ENCODE data around the gene HPCAL1. TPM values are rescaled to one million over a fixed set of nuclear protein-coding genes. Genes with fewer than 3 reads are reported as not detected.

HPCAL1 gene
- total RNA-seq, 2 experiments from 2014 or later: 100 to 105 TPM

DNA sequence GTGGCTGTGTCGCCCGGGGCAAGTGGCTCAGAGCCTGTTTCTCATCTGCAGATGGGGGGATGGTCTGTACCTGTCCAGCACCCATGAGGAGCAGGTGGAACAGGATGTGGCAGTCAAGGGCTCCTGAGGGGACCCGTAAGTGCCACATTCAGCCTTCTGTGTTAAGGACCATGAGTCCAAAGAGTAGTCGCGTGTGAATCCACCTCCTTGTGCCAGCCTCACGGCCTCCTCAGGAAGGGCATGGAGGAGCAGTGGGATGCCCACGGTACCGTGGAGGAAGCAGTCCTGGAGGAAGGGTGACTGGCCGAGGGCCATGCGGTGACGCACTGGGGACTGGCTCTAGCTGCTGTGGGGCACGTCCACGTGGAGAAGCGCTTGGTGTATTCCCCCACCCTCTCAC lies 84.3 kb downstream of the HPCAL1 start:
- no peak overlapping the region for H3K27ac Mint-ChIP-seq

DNA sequence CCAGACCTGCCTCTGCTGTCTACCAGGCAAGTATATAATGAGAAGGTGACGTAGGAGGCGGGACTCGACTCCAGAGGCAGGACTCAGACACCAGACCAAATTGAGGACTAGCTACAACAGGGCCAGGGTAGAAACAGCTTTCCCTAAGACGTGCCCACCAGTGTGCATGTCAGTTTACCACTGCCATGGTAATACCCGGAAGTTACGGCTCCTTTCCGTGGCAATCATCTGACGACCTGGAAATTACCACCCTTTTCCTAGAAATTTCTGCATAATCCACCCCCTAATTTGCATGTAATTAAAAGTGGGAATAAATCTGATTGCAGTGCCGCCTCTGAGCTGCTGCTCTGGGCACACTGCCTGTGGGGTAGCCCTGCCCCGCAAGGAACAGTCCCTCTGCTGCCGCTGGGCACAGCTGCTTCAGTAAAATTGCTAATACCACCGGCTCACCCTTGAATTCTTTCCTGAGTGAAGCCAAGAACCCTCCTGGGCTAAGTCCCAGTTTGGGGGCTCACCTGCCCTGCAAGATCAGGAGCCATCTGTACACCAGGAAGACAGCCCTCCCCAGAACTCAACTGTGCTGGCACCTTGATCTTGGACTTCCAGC lies 86.4 kb downstream of the HPCAL1 start:
- Mint-ChIP-seq H3K36me3 (peaks cover 10% of the 10 kb centered on the region), H3K27ac (peak overlapping the region; percentile 42), H3K9me3 (no peaks in the 10 kb centered on the region), H3K27me3 (no peaks in the 10 kb centered on the region), H3K4me1 (peaks cover 63% of the 10 kb centered on the region), H3K4me3 (no peak overlapping the region)
- no peak for DNase-seq

More for the DNA sequence above, 84.3 kb downstream of the HPCAL1 start:
- no peaks in the 10 kb centered on the region for H3K9me3 Mint-ChIP-seq
- no peak overlapping the region for H3K4me3 Mint-ChIP-seq
- no peaks in the 10 kb centered on the region for H3K27me3 Mint-ChIP-seq
- peaks cover 10% of the 10 kb centered on the region for H3K36me3 Mint-ChIP-seq
- DNase-seq: no peak
- H3K4me1 Mint-ChIP-seq: peaks cover 72% of the 10 kb centered on the region

DNA sequence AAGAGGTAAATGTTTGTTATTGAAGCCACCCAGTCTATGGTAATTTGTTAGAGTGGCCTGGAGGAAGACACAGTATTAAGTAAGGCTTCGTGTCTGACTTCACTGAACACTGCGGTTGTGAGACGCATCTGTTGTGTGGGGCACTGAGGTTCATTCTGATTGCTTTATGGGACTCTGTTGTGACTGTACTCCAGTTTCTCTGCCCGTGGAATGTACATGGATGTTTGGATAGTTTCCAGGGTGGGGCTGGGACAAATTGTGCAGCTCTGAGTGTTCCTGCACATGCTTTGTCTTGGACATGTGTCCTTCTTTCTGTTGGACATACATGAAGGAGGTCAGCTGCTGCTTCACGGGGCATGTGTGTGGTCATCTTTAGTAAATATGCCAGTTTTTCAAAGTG lies 86.9 kb downstream of the HPCAL1 start:
- H3K4me1 Mint-ChIP-seq: peaks cover 58% of the 10 kb centered on the region
- H3K36me3 Mint-ChIP-seq: peaks cover 9% of the 10 kb centered on the region
- H3K9me3 Mint-ChIP-seq: no peaks in the 10 kb centered on the region
- no peak for DNase-seq
- H3K27me3 Mint-ChIP-seq: no peaks in the 10 kb centered on the region
- peak overlapping the region; percentile 42 for H3K27ac Mint-ChIP-seq
- H3K4me3 Mint-ChIP-seq: no peak overlapping the region

GRCh38 chr2:10390369-10390801 lies 87.7 kb downstream of the HPCAL1 start:
- H3K27me3 Mint-ChIP-seq: no peaks in the 10 kb centered on the region
- H3K9me3 Mint-ChIP-seq: no peaks in the 10 kb centered on the region
- H3K36me3 Mint-ChIP-seq: peaks cover 9% of the 10 kb centered on the region
- H3K4me1 Mint-ChIP-seq: peaks cover 57% of the 10 kb centered on the region
- H3K4me3 Mint-ChIP-seq: no peak overlapping the region
- no peak for DNase-seq
- H3K27ac Mint-ChIP-seq: no peak overlapping the region

DNA sequence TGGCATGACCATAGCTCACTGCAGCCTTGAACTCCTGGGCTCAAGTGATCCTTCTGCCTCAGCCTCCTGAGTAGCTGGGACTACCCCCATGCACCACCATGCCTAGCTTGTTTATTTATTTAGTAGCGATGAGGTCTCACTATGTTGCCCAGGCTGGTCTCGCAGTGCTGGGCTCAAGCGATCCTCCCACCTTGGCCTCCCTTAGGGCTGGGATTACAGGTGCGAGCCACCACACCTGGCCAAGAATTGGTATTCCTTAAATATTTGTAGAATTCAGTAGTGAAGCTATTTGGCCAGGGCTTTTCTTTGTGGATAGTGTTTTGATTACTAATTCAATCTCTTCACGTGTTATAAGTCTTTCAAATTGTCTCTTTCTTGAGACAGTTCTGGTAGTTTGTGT lies 89.4 kb downstream of the HPCAL1 start:
- H3K27ac Mint-ChIP-seq: no peak overlapping the region
- H3K4me1 Mint-ChIP-seq: peaks cover 44% of the 10 kb centered on the region
- H3K27me3 Mint-ChIP-seq: no peaks in the 10 kb centered on the region
- peaks cover 9% of the 10 kb centered on the region for H3K36me3 Mint-ChIP-seq
- H3K9me3 Mint-ChIP-seq: no peaks in the 10 kb centered on the region
- no peak overlapping the region for H3K4me3 Mint-ChIP-seq
- DNase-seq: no peak

DNA sequence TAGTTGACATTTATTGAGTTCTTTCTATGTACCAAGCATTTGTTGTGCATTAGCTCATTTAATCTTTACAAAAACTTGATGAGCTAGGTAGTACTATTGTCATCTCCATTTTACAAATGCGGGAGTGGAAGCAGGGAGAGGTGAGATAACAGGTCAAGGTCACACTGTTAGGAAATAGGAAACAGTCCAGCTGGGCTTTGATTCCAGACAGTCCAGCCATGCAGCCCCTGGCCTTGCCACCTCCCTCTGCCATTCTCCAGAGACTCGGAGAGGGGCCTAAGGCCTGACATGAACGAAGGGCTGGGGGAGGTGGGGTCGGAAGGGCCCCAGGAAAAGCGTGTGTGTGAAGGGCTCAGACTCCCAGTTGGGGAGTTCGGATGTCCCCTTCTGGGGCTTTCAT lies 89.8 kb downstream of the HPCAL1 start:
- DNase-seq: no peak
- Mint-ChIP-seq H3K27me3 (no peaks in the 10 kb centered on the region), H3K27ac (no peak overlapping the region), H3K36me3 (peaks cover 7% of the 10 kb centered on the region), H3K9me3 (no peaks in the 10 kb centered on the region), H3K4me1 (peaks cover 41% of the 10 kb centered on the region), H3K4me3 (no peak overlapping the region)

- Mint-ChIP-seq H3K36me3 (peaks cover 10% of the 10 kb centered on the region), H3K9me3 (no peaks in the 10 kb centered on the region), H3K4me3 (no peak overlapping the region), H3K27me3 (no peaks in the 10 kb centered on the region), H3K4me1 (peaks cover 40% of the 10 kb centered on the region), H3K27ac (peak overlapping the region; percentile 23)
- DNase-seq: no peak
These were observed 90.4 kb downstream of the HPCAL1 start for GRCh38 chr2:10392951-10393639.

DNA sequence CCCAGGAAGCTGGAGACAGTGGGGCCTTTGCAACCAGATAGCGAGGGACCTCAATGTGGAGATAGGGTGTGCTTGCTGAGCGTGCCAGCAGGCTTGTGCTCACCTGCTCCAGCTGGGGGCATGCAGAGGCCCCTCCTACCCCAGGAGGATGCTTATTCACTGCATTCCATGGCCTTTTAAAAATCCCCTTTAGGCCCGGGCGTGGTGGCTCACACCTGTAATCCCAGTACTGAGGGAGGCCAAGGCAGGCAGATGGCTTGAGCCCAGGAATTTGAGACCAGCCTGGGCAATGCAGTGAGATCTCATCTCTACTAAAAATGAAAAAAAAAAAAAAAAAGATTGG lies 90.9 kb downstream of the HPCAL1 start:
- H3K27ac Mint-ChIP-seq: peak overlapping the region; percentile 23
- H3K9me3 Mint-ChIP-seq: peaks cover under 1% of the 10 kb centered on the region
- no peak for DNase-seq
- peaks cover 35% of the 10 kb centered on the region for H3K4me1 Mint-ChIP-seq
- no peak overlapping the region for H3K4me3 Mint-ChIP-seq
- H3K27me3 Mint-ChIP-seq: no peaks in the 10 kb centered on the region
- peaks cover 11% of the 10 kb centered on the region for H3K36me3 Mint-ChIP-seq

DNA sequence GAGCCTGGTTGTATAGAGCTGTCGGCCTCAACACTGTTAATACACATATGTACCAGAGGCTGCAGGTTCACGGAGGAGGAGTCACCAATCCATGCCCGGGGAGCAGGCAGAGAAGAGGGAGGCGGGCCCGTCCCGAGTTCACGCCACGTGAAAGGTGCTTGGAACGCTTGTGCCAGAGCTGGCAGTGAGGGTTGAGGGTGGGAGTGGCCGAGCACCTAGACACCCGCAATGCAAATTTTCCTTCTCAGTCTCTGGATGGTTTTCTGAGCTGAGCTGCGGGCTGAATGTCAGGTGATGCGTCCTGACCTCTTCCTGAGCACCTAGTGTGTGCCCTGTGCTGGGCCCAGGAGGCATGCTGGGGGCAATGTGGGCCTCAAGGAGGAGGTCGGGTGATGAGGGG lies 93.2 kb downstream of the HPCAL1 start:
- H3K9me3 Mint-ChIP-seq: peaks cover 3% of the 10 kb centered on the region
- DNase-seq: no peak
- H3K4me3 Mint-ChIP-seq: no peak overlapping the region
- H3K27me3 Mint-ChIP-seq: no peaks in the 10 kb centered on the region
- peak overlapping the region; percentile 46 for H3K27ac Mint-ChIP-seq
- H3K4me1 Mint-ChIP-seq: peaks cover 30% of the 10 kb centered on the region
- H3K36me3 Mint-ChIP-seq: peaks cover 27% of the 10 kb centered on the region

- Mint-ChIP-seq H3K27ac (peak overlapping the region; percentile 31), H3K36me3 (peaks cover 33% of the 10 kb centered on the region), H3K9me3 (peaks cover 3% of the 10 kb centered on the region), H3K4me1 (peaks cover 36% of the 10 kb centered on the region), H3K27me3 (no peaks in the 10 kb centered on the region), H3K4me3 (no peak overlapping the region)
- no peak for DNase-seq
These were observed 93.8 kb downstream of the HPCAL1 start for GRCh38 chr2:10396464-10396863.

- H3K4me1 Mint-ChIP-seq: peaks cover 35% of the 10 kb centered on the region
- peaks cover 3% of the 10 kb centered on the region for H3K9me3 Mint-ChIP-seq
- DNase-seq: no peak
- peaks cover 36% of the 10 kb centered on the region for H3K36me3 Mint-ChIP-seq
- peak overlapping the region; percentile 16 for H3K27ac Mint-ChIP-seq
- H3K4me3 Mint-ChIP-seq: no peak overlapping the region
- H3K27me3 Mint-ChIP-seq: no peaks in the 10 kb centered on the region
These were observed 94.7 kb downstream of the HPCAL1 start for GRCh38 chr2:10397297-10397875.

DNA sequence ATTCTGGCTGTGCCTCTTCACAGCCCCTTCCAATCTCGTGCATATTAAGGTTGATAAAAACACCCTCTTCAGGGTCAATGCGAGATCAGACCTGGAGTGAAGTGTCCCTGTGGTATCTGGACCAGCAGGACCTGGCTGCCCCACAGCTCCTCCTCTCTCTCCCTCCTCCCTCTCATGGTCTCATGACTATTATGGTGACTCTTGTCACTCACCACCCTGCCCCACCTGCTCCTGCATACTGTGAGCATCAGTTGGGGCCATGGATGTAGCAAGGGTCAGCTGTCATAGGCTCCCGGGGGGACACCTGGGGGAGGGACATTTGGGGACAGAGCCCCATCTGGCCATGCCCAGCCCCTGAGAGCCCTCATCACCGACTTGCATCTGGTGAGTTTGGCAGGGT lies 95.2 kb downstream of the HPCAL1 start:
- H3K4me3 Mint-ChIP-seq: no peak overlapping the region
- H3K27me3 Mint-ChIP-seq: no peaks in the 10 kb centered on the region
- H3K36me3 Mint-ChIP-seq: peaks cover 36% of the 10 kb centered on the region
- DNase-seq: no peak
- H3K4me1 Mint-ChIP-seq: peaks cover 32% of the 10 kb centered on the region
- H3K27ac Mint-ChIP-seq: peak overlapping the region; percentile 5
- peaks cover 3% of the 10 kb centered on the region for H3K9me3 Mint-ChIP-seq

DNA sequence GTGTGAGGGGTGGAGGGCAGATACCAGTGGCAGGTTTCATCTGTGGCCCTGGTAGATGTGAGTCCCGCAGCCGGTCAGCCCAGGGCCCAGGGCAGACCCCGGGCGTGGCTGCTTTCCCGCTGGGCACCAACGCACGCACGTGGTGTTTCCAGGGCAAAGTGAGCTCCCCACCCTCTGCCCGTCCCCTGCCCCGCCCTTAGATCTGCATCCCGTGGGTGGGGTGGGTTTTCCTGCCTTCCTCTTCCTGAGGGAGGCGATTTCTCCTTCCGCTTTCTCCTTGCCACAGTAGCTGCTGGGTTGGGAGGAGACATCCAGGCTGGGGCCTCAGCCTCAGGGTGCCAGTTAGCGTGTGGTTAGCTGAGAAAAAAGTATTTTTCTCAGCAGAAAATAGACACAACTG lies 95.8 kb downstream of the HPCAL1 start:
- DNase-seq: no peak
- no peaks in the 10 kb centered on the region for H3K27me3 Mint-ChIP-seq
- no peak overlapping the region for H3K4me3 Mint-ChIP-seq
- H3K4me1 Mint-ChIP-seq: peaks cover 28% of the 10 kb centered on the region
- H3K9me3 Mint-ChIP-seq: peaks cover 3% of the 10 kb centered on the region
- H3K27ac Mint-ChIP-seq: peak overlapping the region; percentile 35
- H3K36me3 Mint-ChIP-seq: peaks cover 36% of the 10 kb centered on the region

DNA sequence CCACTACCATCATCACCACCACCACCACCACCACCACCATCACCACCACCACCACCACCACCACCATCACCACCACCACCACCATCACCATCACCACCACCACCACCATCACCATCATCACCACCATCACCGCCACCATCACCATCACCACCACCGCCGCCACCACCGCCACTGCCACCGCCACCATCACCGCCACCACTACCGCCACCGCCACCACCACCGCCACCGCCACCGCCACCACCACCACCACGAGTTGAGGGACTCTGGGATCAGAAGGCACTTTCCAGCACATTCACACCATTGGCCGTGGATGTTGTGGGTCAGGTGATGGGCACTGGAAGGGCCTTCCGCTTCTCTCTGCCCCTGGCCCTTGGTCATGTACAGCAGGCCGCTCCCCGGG lies 96.7 kb downstream of the HPCAL1 start:
- H3K4me3 Mint-ChIP-seq: no peak overlapping the region
- peaks cover 3% of the 10 kb centered on the region for H3K9me3 Mint-ChIP-seq
- peaks cover 31% of the 10 kb centered on the region for H3K4me1 Mint-ChIP-seq
- no peak for DNase-seq
- H3K27me3 Mint-ChIP-seq: no peaks in the 10 kb centered on the region
- peaks cover 37% of the 10 kb centered on the region for H3K36me3 Mint-ChIP-seq
- H3K27ac Mint-ChIP-seq: peak overlapping the region; percentile 80

DNA sequence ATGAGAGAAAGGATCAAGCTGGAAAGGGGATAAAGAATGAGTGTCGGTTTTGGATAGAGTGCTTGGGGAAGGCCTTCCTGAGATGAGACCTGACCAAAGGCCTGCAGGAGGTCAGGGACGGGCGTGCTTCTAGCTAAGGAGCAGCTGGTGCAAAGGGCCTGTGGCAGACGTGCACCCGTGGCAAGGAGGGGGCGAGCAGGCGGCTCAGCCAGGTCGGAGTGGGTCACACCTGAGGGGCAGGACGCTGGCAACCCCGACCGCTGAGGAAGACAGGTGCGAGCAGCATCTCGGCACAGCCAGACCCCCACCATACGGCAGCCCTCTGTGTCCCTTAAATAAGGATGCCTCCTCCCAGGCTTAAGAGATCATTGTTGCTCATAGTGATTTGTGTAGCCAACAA lies 97.3 kb downstream of the HPCAL1 start:
- peaks cover 38% of the 10 kb centered on the region for H3K36me3 Mint-ChIP-seq
- H3K27ac Mint-ChIP-seq: peak overlapping the region; percentile 80
- peak overlapping the region; percentile 40 for H3K4me3 Mint-ChIP-seq
- peaks cover 30% of the 10 kb centered on the region for H3K4me1 Mint-ChIP-seq
- H3K27me3 Mint-ChIP-seq: no peaks in the 10 kb centered on the region
- no peak for DNase-seq
- peaks cover 3% of the 10 kb centered on the region for H3K9me3 Mint-ChIP-seq

DNA sequence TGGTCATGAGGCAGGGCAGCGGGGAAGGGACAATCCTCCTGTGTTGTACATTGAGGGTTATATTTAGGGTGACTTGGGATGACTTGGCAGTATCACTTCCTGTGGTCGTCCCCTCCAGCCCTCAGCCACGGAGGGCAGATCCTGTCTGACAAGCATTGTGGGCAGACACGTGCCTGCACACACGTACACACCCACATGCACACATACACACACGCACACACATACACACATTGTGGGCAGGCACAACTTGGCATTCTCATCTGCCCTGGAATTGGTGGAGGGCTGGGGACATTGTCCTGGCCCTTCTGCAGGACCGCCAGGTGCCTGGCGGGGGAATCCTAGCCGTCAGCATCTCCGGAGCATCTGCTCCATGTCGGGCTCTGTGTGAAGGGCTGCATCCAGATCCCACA lies 97.9 kb downstream of the HPCAL1 start:
- no peak overlapping the region for H3K4me3 Mint-ChIP-seq
- H3K27me3 Mint-ChIP-seq: no peaks in the 10 kb centered on the region
- DNase-seq: peak; percentile 45
- H3K27ac Mint-ChIP-seq: peak overlapping the region; percentile 80
- H3K4me1 Mint-ChIP-seq: peaks cover 28% of the 10 kb centered on the region
- peaks cover 3% of the 10 kb centered on the region for H3K9me3 Mint-ChIP-seq
- peaks cover 38% of the 10 kb centered on the region for H3K36me3 Mint-ChIP-seq

All from activated naive CD8-positive, alpha-beta T cell treated with anti-CD3 and anti-CD28 coated beads for 36 hours (primary cell).